Activated naive CD4-positive, alpha-beta T cell treated with anti-CD3 and anti-CD28 coated beads, Interleukin-2, amount 50 U/mL, for 24 hours (primary cell): ENCODE results near the gene JKAMP.

Experiments
- H3K27ac Mint-ChIP-seq: one replicate; pipeline ENCODE4 v1.8.0; 2021; ENCODE audit warnings: mild to moderate bottlenecking, mixed read lengths
- H3K27me3 Mint-ChIP-seq: one replicate; pipeline ENCODE4 v1.8.0; 2021; ENCODE audit warnings: mixed read lengths
- H3K36me3 Mint-ChIP-seq: one replicate; pipeline ENCODE4 v1.8.0; 2021; ENCODE audit warnings: mixed read lengths
- H3K4me1 Mint-ChIP-seq: one replicate; pipeline ENCODE4 v1.8.0; 2021; ENCODE audit warnings: mixed read lengths
- H3K4me3 Mint-ChIP-seq: one replicate; pipeline ENCODE4 v1.8.0; 2021; ENCODE audit warnings: mild to moderate bottlenecking, mixed read lengths
- H3K9me3 Mint-ChIP-seq: one replicate; pipeline ENCODE4 v1.8.0; 2021; ENCODE audit warnings: mixed read lengths

JKAMP gene

GRCh38 chr14:59547310-59547709 lies 63.0 kb downstream of the JKAMP start:
- Mint-ChIP-seq H3K27ac (no peak overlapping the region), H3K4me3 (no peak overlapping the region), H3K4me1 (no peaks in the 10 kb centered on the region), H3K9me3 (no peaks in the 10 kb centered on the region), H3K36me3 (no peaks in the 10 kb centered on the region), H3K27me3 (peaks cover 15% of the 10 kb centered on the region)
